K562 (cell line): ENCODE results near the gene MYL12B. TPM values are rescaled to one million over a fixed set of nuclear protein-coding genes. Genes with fewer than 3 reads are reported as not detected.
A peak's percentile ranks its signal among the peaks of the same experiment; 100 is the strongest.

Experiments used
- E2F3 ChIP-seq: fragments of 250-450 bp; sonication (Bioruptor Pico); IDR thresholded peaks from 2 replicates; pipeline ENCODE4 v1.4.0; 2020; ENCODE audit warnings: mild to moderate bottlenecking
- ILK ChIP-seq: fragments of 450-650 bp; IDR thresholded peaks from 2 replicates; pipeline ENCODE4 v1.6.1; 2016; ENCODE audit warnings: missing genetic modification characterization, low read depth, mild to moderate bottlenecking, missing compliant biosample characterization, moderate library complexity, borderline replicate concordance
- KHSRP ChIP-seq: fragments of 450-650 bp; IDR thresholded peaks from 2 replicates; pipeline ENCODE4 v1.6.1; 2017
- NR2C2 ChIP-seq, 2 experiments: fragments of 200-800 bp in 1 of 2; sonication (Bioruptor generic) in 1 of 2; sonication (generic) in 1 of 2; formaldehyde crosslinking in 1 of 2; IDR thresholded peaks; 2 replicates each; pipeline versions ENCODE4 v1.6.1 to v1.8.0; 2016 to 2022; ENCODE audit warnings: mild to moderate bottlenecking in 1 of 2, missing compliant biosample characterization in 1 of 2, missing genetic modification characterization in 1 of 2, missing genetic modification reagents in 1 of 2
- NRF1 ChIP-seq, 2 experiments: fragments of 450-650 bp; IDR thresholded peaks in 1 of 2; conservative IDR thresholded peaks in 1 of 2; 2 replicates each; pipeline ENCODE4 v1.6.1; 2014; ENCODE audit warnings: mild to moderate bottlenecking in 2 of 2
- SOX6 ChIP-seq: fragments of 450-650 bp; IDR thresholded peaks from 2 replicates; pipeline ENCODE4 v1.6.1; 2014; ENCODE audit warnings: mild to moderate bottlenecking
- ZNF175 ChIP-seq: fragments of 200-800 bp; sonication (Bioruptor generic); IDR thresholded peaks from 2 replicates; pipeline ENCODE4 v1.6.1; 2016; ENCODE audit warnings: low read depth, mild to moderate bottlenecking, missing genetic modification characterization, missing compliant biosample characterization
- polyA plus RNA-seq, 8 experiments: library from polyadenylated mRNA; depleted of rRNA in 4 of 8; stranded (reverse) in 5 of 8; unstranded in 3 of 8; fragments of >200 nt; fragmentation: Nextera tagmentation in 2 of 8; fragmentation: Illumina TruSeq in 1 of 8; extraction: Ambion mirVana in 2 of 8; extraction: Trizol in 1 of 8; gene quantifications; 2 replicates each; pipeline versions ENCODE4 v1.2.1 to v1.2.3, GENCODE V29; 2011 to 2014; ENCODE audit warnings: inconsistent platforms in 1 of 8, missing spikeins in 1 of 8
- total RNA-seq, 7 experiments: library from RNA; depleted of rRNA in 6 of 7; stranded (reverse); fragments of >200 nt in 6 of 7; fragmentation: Illumina TruSeq in 2 of 7; extraction: Trizol in 2 of 7; gene quantifications; 2 replicates each; pipeline versions ENCODE4 v1.2.1 to v1.2.3, GENCODE V29; 2011 to 2021; ENCODE audit warnings: low replicate concordance in 1 of 7
- TF ChIP-seq, protein P1 (sequence below): fragments of 450-650 bp; conservative IDR thresholded peaks from 2 replicates; pipeline ENCODE4 v1.6.1; 2016; ENCODE audit warnings: missing genetic modification characterization, low read depth, mild to moderate bottlenecking, control low read depth, missing compliant biosample characterization
- TF ChIP-seq, protein P2 (sequence below): fragments of 250-450 bp; sonication (Bioruptor Pico); IDR thresholded peaks from 2 replicates; pipeline ENCODE4 v1.4.0; 2020; ENCODE audit warnings: mild to moderate bottlenecking, moderate library complexity, borderline replicate concordance
- TF ChIP-seq, protein P3 (sequence below): fragments of 200-800 bp; sonication (Bioruptor generic); IDR thresholded peaks from 2 replicates; pipeline ENCODE4 v1.6.1; 2017; ENCODE audit warnings: missing genetic modification characterization, missing compliant biosample characterization
- TF ChIP-seq, protein P4 (sequence below): fragments of 450-650 bp; IDR thresholded peaks from 2 replicates; pipeline ENCODE4 v1.6.1; 2017; ENCODE audit warnings: antibody characterized with exemption
- TF ChIP-seq, protein P5 (sequence below): fragments of 250-450 bp; sonication (Bioruptor Pico); IDR thresholded peaks from 2 replicates; pipeline ENCODE4 v1.4.0; 2020; ENCODE audit warnings: mild to moderate bottlenecking, moderate library complexity

The MYL12B gene
- total and polyA plus RNA-seq, 9 of the 15 experiments (the other 6 are each of a cell fraction or from before 2014, with no cell fraction given), result 220 to 995 (median 463) TPM

DNA sequence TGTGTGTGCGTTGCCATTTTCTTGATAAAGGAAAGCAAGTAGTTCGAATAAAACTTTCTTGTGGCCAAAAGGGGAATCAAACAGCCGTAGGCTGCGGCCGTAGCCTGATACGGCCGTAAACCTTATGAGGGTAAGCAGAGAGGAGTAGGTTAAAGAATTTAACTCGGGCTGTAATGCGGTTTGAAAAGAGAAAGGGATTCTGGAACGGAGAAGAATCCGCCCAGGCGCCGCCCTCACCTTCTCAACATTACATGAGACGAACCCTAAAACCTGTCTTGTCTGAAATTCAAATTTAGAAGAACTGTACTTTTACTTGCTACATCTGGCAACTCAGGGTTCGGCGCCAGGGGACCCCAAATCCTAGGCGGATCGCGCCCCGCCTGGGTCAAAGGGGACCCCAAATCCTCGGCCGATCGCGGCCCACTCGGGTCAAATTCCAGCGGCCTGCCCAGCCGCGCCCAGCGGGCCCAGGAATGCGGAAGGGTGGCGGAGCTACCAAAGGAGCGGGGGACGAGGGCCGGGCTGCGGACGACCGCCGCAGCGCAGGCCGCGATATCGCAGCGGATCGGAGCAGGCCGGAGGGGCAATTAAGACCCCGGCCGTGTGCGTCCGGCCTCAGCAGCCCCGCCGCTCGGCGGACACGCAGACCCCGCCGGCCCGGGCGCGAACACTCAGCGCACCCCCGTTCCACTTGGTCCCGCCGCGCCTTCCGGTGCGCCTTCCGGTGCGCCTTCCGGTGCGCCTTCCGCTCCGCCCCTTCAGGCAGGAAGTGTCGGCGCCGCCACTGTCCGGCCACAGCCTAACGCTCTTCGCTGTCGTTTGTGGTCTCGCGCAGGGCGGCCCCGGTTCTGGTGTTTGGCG is at the start of gene MYL12B (continued):
- TF ChIP-seq NR2C2 (CRISPR knock-in tag; IDR thresholded peaks at IDR 0.05), result peak; percentile 79
- TF ChIP-seq NR2C2 (tag; IDR thresholded peaks at IDR 0.05), result peak; percentile 97
- TF ChIP-seq, protein P1, sequence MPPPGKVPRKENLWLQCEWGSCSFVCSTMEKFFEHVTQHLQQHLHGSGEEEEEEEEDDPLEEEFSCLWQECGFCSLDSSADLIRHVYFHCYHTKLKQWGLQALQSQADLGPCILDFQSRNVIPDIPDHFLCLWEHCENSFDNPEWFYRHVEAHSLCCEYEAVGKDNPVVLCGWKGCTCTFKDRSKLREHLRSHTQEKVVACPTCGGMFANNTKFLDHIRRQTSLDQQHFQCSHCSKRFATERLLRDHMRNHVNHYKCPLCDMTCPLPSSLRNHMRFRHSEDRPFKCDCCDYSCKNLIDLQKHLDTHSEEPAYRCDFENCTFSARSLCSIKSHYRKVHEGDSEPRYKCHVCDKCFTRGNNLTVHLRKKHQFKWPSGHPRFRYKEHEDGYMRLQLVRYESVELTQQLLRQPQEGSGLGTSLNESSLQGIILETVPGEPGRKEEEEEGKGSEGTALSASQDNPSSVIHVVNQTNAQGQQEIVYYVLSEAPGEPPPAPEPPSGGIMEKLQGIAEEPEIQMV, result no peak
- no peak; the same call in 1 of the 2 replicates for TF ChIP-seq SOX6
- TF ChIP-seq, protein P2, sequence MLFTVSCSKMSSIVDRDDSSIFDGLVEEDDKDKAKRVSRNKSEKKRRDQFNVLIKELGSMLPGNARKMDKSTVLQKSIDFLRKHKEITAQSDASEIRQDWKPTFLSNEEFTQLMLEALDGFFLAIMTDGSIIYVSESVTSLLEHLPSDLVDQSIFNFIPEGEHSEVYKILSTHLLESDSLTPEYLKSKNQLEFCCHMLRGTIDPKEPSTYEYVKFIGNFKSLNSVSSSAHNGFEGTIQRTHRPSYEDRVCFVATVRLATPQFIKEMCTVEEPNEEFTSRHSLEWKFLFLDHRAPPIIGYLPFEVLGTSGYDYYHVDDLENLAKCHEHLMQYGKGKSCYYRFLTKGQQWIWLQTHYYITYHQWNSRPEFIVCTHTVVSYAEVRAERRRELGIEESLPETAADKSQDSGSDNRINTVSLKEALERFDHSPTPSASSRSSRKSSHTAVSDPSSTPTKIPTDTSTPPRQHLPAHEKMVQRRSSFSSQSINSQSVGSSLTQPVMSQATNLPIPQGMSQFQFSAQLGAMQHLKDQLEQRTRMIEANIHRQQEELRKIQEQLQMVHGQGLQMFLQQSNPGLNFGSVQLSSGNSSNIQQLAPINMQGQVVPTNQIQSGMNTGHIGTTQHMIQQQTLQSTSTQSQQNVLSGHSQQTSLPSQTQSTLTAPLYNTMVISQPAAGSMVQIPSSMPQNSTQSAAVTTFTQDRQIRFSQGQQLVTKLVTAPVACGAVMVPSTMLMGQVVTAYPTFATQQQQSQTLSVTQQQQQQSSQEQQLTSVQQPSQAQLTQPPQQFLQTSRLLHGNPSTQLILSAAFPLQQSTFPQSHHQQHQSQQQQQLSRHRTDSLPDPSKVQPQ (CRISPR knock-in tag), result no peak
- peak; percentile 78; the same call in 1 of the 2 replicates for TF ChIP-seq E2F3 (CRISPR knock-in tag)
- TF ChIP-seq, protein P3, sequence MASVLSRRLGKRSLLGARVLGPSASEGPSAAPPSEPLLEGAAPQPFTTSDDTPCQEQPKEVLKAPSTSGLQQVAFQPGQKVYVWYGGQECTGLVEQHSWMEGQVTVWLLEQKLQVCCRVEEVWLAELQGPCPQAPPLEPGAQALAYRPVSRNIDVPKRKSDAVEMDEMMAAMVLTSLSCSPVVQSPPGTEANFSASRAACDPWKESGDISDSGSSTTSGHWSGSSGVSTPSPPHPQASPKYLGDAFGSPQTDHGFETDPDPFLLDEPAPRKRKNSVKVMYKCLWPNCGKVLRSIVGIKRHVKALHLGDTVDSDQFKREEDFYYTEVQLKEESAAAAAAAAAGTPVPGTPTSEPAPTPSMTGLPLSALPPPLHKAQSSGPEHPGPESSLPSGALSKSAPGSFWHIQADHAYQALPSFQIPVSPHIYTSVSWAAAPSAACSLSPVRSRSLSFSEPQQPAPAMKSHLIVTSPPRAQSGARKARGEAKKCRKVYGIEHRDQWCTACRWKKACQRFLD (CRISPR knock-in tag), result peak; percentile 81
- peak in 1 of 2 experiments; percentile 41 for TF ChIP-seq NRF1 (conservative IDR thresholded peaks at IDR 0.05 in 1 of 2, IDR thresholded peaks at IDR 0.05 in 1 of 2)
- TF ChIP-seq, protein P4, sequence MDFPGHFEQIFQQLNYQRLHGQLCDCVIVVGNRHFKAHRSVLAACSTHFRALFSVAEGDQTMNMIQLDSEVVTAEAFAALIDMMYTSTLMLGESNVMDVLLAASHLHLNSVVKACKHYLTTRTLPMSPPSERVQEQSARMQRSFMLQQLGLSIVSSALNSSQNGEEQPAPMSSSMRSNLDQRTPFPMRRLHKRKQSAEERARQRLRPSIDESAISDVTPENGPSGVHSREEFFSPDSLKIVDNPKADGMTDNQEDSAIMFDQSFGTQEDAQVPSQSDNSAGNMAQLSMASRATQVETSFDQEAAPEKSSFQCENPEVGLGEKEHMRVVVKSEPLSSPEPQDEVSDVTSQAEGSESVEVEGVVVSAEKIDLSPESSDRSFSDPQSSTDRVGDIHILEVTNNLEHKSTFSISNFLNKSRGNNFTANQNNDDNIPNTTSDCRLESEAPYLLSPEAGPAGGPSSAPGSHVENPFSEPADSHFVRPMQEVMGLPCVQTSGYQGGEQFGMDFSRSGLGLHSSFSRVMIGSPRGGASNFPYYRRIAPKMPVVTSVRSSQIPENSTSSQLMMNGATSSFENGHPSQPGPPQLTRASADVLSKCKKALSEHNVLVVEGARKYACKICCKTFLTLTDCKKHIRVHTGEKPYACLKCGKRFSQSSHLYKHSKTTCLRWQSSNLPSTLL, result no peak
- no peak for TF ChIP-seq ILK (tag)
- TF ChIP-seq, protein P5, sequence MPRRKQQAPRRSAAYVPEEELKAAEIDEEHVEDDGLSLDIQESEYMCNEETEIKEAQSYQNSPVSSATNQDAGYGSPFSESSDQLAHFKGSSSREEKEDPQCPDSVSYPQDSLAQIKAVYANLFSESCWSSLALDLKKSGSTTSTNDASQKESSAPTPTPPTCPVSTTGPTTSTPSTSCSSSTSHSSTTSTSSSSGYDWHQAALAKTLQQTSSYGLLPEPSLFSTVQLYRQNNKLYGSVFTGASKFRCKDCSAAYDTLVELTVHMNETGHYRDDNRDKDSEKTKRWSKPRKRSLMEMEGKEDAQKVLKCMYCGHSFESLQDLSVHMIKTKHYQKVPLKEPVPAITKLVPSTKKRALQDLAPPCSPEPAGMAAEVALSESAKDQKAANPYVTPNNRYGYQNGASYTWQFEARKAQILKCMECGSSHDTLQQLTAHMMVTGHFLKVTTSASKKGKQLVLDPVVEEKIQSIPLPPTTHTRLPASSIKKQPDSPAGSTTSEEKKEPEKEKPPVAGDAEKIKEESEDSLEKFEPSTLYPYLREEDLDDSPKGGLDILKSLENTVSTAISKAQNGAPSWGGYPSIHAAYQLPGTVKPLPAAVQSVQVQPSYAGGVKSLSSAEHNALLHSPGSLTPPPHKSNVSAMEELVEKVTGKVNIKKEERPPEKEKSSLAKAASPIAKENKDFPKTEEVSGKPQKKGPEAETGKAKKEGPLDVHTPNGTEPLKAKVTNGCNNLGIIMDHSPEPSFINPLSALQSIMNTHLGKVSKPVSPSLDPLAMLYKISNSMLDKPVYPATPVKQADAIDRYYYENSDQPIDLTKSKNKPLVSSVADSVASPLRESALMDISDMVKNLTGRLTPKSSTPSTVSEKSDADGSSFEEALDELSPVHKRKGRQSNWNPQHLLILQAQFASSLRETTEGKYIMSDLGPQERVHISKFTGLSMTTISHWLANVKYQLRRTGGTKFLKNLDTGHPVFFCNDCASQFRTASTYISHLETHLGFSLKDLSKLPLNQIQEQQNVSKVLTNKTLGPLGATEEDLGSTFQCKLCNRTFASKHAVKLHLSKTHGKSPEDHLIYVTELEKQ (CRISPR knock-in tag), result no peak
- TF ChIP-seq ZNF175, result peak; percentile 99
- no peak for TF ChIP-seq KHSRP
